Measurements from ENCODE around the gene PIGX.

GRCh38 chr3:196694202-196694638, 18.0 kb upstream of the PIGX start:
- TF ChIP-seq CTCF (IDR thresholded peaks at IDR 0.05), result no peak
- TF ChIP-seq POLR2A (IDR thresholded peaks at IDR 0.05), result no peak
